Sigmoid colon (tissue), 7 donors: ENCODE measurements around the gene ALDH1L1. TPM values are rescaled to one million over a fixed set of nuclear protein-coding genes. Genes with fewer than 3 reads are reported as not detected.

ENCODE experiments used
- DNase-seq: peaks from one replicate; pipeline ENCODE4 v3.0.0-alpha.2; 2019
- H3K27ac ChIP-seq, 4 donors: fragments of 200-600 bp; sonication (generic); one replicate each; pipeline ENCODE4 v1.5.1; 2016 to 2019; ENCODE audit warnings: mild to moderate bottlenecking in 1 of 4
- H3K27me3 ChIP-seq, 3 donors: fragments of 200-600 bp; sonication (generic); one replicate each; pipeline ENCODE4 v1.5.1; 2019; ENCODE audit warnings: mild to moderate bottlenecking in 1 of 3
- H3K36me3 ChIP-seq, 4 donors: fragments of 200-600 bp; sonication (generic); one replicate each; pipeline ENCODE4 v1.5.1; 2016 to 2019
- H3K4me1 ChIP-seq, 4 donors: fragments of 200-600 bp; sonication (generic); one replicate each; pipeline ENCODE4 v1.5.1; 2017 to 2019
- H3K4me3 ChIP-seq, 4 donors: fragments of 200-600 bp; sonication (generic); one replicate each; pipeline ENCODE4 v1.5.1; 2017 to 2019; ENCODE audit warnings: mild to moderate bottlenecking in 2 of 4, moderate library complexity in 1 of 4
- H3K9me3 ChIP-seq, 4 donors: fragments of 200-600 bp in 3 of 4; sonication (generic) in 3 of 4; one replicate each; pipeline versions ENCODE4 v1.5.1 to v1.6.1; 2013 to 2019
- CTCF ChIP-seq, 4 experiments: fragments of 450-650 bp in 3 of 4; fragments of 200-600 bp in 1 of 4; IDR thresholded peaks; one replicate each; pipeline ENCODE4 v1.5.1; 2016 to 2019; ENCODE audit warnings: antibody characterized with exemption in 4 of 4, mild to moderate bottlenecking in 3 of 4, moderate library complexity in 2 of 4
- EP300 ChIP-seq, 4 donors: sonication (generic); formaldehyde crosslinking; IDR thresholded peaks; one replicate each; pipeline ENCODE4 v1.6.1; 2017; ENCODE audit warnings: antibody characterized with exemption in 4 of 4
- POLR2A ChIP-seq, 2 donors: fragments of 450-650 bp; IDR thresholded peaks; one replicate each; pipeline ENCODE4 v1.6.1; 2016; ENCODE audit warnings: antibody characterized with exemption in 2 of 2, mild to moderate bottlenecking in 2 of 2, moderate library complexity in 2 of 2
- POLR2AphosphoS5 ChIP-seq, 4 donors: sonication (generic); formaldehyde crosslinking; IDR thresholded peaks; one replicate each; pipeline ENCODE4 v1.6.1; 2017; ENCODE audit warnings: antibody characterized with exemption in 4 of 4
- WGBS, 2 donors: extraction: QIAGEN DNeasy Blood & Tissue Kit; methylation state at CpG; one replicate each; pipeline ENCODE4 v1.1.7; 2013; 5-methylcytosine and 5-hydroxymethylcytosine counted together
- intact Hi-C: fragments of 100-400 bp; cut with DNase I; formaldehyde crosslinking; loops from one replicate; pipeline ENCODE4 v1.15.1; 2023
- polyA plus RNA-seq, 3 donors: library from polyadenylated mRNA; stranded (reverse); fragments of 200-250 nt; gene quantifications; one replicate each; pipeline ENCODE4 v1.2.3, GENCODE V29; 2013
- total RNA-seq, 4 donors: library from RNA; depleted of rRNA; stranded (reverse); fragments of >200 nt; gene quantifications; one replicate each; pipeline ENCODE4 v1.1.0, GENCODE V29; 2016
- donor health status: healthy with polysubstance abuse.
- donor health status: Bipolar disorder and iron deficiency.
- donor health status: healthy.

ALDH1L1 gene
- total and polyA plus RNA-seq, 7 donors: 7.2 to 32.5 (median 15.0) TPM

DNA sequence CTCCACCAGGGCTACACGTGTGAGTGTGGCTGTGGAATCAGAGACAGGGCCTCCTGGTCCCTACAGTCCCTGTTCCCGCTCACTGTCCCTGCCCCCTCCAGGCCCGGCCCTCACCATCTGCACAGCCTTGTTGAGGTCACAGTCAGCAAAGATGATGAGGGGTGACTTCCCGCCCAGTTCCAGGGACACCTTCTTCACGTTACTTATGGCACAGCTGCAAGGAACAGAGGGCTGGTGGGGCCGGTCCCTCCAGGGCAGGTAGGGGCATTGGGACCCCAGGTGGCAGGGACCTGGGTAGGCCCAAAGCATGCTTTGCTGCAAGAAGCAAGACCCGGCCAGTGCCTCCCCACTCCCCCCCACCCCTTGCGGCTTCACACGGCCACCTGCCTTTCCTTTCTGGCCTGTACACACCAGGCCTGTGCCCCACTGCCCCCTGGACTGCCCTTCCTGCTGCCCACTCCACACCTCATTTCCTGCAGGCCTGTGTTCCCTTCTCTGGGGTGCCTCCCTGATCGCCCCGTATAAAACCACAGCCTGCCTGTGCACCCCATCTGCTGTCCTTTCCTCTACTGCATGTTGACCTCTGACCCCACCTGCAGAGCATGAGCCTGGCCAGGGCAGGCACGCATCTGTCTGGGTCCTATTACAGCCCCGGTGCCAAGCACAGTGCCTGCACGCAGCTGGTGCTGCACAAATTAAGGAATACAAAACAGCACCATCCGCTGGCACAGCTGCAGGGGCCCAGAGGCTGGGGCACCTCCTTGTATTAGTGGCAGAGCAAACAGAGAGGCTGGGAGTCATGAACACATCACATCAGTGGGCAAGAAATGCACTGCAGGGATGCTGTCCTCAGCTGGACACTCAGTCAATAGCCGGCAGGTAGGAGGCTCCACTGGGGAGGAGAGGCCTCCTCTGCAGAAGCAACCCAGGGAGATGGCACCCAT is 65.7 kb downstream of the ALDH1L1 start:
- no peak for TF ChIP-seq POLR2A (IDR thresholded peaks at IDR 0.05)
- TF ChIP-seq POLR2AphosphoS5 (IDR thresholded peaks at IDR 0.05): no peak
- TF ChIP-seq EP300 (IDR thresholded peaks at IDR 0.05): no peak
- TF ChIP-seq CTCF (IDR thresholded peaks at IDR 0.05): no peak
- DNase-seq: peak; percentile 44
- Histone ChIP-seq H3K36me3 (no peaks in the 10 kb centered on the region), H3K27me3 (no peaks in the 10 kb centered on the region), H3K9me3 (no peaks in the 10 kb centered on the region), H3K27ac (no peak overlapping the region), H3K4me1 (no peaks in the 10 kb centered on the region), H3K4me3 (no peak overlapping the region)
- 92 to 93% methylated on average over 16 of the region's 16 CpGs for WGBS, 2 donors
- intact Hi-C loops: no loop called here

- H3K4me1 ChIP-seq: no peaks in the 10 kb centered on the region
- H3K4me3 ChIP-seq: no peak overlapping the region
- DNase-seq: peak; percentile 58
- 86 to 91% methylated on average over 9 of the region's 9 CpGs for WGBS, 2 donors
- no peaks in the 10 kb centered on the region for H3K9me3 ChIP-seq
- H3K27ac ChIP-seq: no peak overlapping the region
- intact Hi-C loops: no loop called here
- no peaks in the 10 kb centered on the region for H3K36me3 ChIP-seq
- TF ChIP-seq EP300 (IDR thresholded peaks at IDR 0.05) (no peak), CTCF (IDR thresholded peaks at IDR 0.05) (no peak), POLR2A (IDR thresholded peaks at IDR 0.05) (no peak), POLR2AphosphoS5 (IDR thresholded peaks at IDR 0.05) (no peak)
- no peaks in the 10 kb centered on the region for H3K27me3 ChIP-seq
Measured at GRCh38 chr3:126113733-126114442, 66.5 kb downstream of the ALDH1L1 start.

DNA sequence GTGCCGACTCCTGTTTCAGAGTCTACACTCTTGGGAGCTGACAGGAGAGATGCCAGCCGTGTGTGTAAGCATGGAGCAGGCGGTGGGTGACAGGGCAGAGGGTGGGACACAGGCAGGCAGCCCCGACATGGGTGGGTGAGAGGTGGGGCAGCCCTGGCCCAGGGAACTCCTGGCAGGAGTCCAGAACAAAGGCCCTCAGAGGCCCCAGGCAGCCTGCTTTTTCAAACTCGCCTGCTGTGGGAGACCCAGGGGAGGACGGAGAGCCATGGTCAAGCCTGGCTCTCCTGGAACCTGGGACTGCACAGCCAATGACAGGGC is 67.2 kb downstream of the ALDH1L1 start:
- intact Hi-C loops: no loop called here
- H3K4me1 ChIP-seq: no peaks in the 10 kb centered on the region
- H3K27ac ChIP-seq: no peak overlapping the region
- TF ChIP-seq EP300 (IDR thresholded peaks at IDR 0.05): no peak
- no peak for TF ChIP-seq POLR2AphosphoS5 (IDR thresholded peaks at IDR 0.05)
- no peak for TF ChIP-seq CTCF (IDR thresholded peaks at IDR 0.05)
- H3K27me3 ChIP-seq: no peaks in the 10 kb centered on the region
- H3K9me3 ChIP-seq: no peaks in the 10 kb centered on the region
- peak; percentile 50 for DNase-seq
- WGBS, 2 donors: 81 to 89% methylated on average over 6 of the region's 6 CpGs
- H3K4me3 ChIP-seq: no peak overlapping the region
- no peaks in the 10 kb centered on the region for H3K36me3 ChIP-seq

DNA sequence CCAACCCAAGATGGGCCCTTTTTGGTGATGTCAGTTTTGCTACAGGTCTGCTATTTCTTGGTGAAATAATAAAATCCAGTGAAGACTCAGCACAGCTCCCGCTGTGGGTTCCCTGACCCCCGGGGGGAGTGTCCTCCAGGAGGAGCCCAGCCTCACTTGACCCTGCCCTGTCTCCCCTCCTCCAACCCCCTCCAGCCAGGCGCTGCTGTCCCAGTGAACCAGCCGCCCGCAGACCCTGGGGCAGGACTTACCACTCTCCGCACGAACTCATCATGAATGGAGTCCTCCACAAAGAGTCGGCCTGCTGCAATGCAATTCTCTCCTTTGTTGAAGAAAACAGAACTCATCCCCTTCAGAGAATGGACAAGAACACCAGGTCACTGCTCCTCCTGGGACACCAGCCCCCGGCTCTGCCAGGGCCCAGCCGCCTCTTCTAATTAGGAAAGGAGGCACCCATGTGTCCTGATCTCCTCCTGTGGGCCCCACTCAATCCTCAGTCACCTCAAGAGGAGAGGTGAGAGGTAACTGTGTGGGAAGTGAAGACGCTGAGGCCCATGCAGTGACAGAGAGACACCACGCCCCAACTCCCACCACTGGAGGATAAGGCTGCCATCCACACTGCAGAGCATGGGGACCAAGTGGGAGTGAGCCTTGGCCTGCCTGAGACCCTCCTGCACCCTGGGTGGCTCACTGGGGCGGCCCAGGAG is 67.7 kb downstream of the ALDH1L1 start:
- intact Hi-C loops: no loop called here
- 90 to 94% methylated on average over 13 of the region's 13 CpGs for WGBS, 2 donors
- TF ChIP-seq POLR2A (IDR thresholded peaks at IDR 0.05) (no peak), EP300 (IDR thresholded peaks at IDR 0.05) (no peak), CTCF (IDR thresholded peaks at IDR 0.05) (no peak), POLR2AphosphoS5 (IDR thresholded peaks at IDR 0.05) (no peak)
- peak; percentile 50 for DNase-seq
- no peaks in the 10 kb centered on the region for H3K9me3 ChIP-seq
- no peak overlapping the region for H3K4me3 ChIP-seq
- no peaks in the 10 kb centered on the region for H3K27me3 ChIP-seq
- H3K27ac ChIP-seq: no peak overlapping the region
- H3K4me1 ChIP-seq: no peaks in the 10 kb centered on the region
- no peaks in the 10 kb centered on the region for H3K36me3 ChIP-seq
